ENCODE results near the gene CFAP251.

Gene CFAP251

GRCh38 chr12:121966959-121967358, 48.6 kb downstream of the CFAP251 start:
- Histone ChIP-seq H3K79me1 (ENCODE audit: low read length) (no peaks in the 10 kb centered on the region), H4K8ac (ENCODE audit: low read depth, low read length) (no peak overlapping the region)
- WGBS (ENCODE audit: extremely low coverage, insufficient coverage, low lambda C conversion rate) = no CpG with 5 or more reads among the region's 5 CpGs

GRCh38 chr12:121968876-121969275, 50.5 kb downstream of the CFAP251 start:
- Histone ChIP-seq H3K56ac (ENCODE audit: low read length) (no peak overlapping the region), H3K4ac (ENCODE audit: low read depth, low read length) (no peak overlapping the region), H2AK5ac (ENCODE audit: low read length) (no peak overlapping the region), H3K4me2 (ENCODE audit: low read length) (no peak overlapping the region), H3K27me3 (ENCODE audit: insufficient read depth, low read length, poor library complexity) (no peaks in the 10 kb centered on the region), H3K27ac (ENCODE audit: low read depth, low read length) (no peak overlapping the region), H2BK120ac (ENCODE audit: low read depth, low read length) (no peak overlapping the region), H4K8ac (ENCODE audit: low read depth, low read length) (no peak overlapping the region), H2BK5ac (ENCODE audit: low read length) (no peak overlapping the region), H4K5ac (ENCODE audit: low read length) (no peak overlapping the region), H3K4me1 (ENCODE audit: control insufficient read depth, low read depth, low read length) (no peaks in the 10 kb centered on the region), H3K4me3 (ENCODE audit: low read length) (no peak overlapping the region), H3K9ac (ENCODE audit: low read length) (no peak overlapping the region), H3K79me2 (ENCODE audit: control insufficient read depth, insufficient read depth, low read length) (no peaks in the 10 kb centered on the region), H3K36me3 (ENCODE audit: control insufficient read depth, insufficient read depth, low read length) (no peaks in the 10 kb centered on the region), H3K79me1 (ENCODE audit: low read length) (no peaks in the 10 kb centered on the region), H3K23ac (ENCODE audit: low read length) (no peak overlapping the region), H3K18ac (ENCODE audit: low read length) (no peak overlapping the region), H2BK15ac (replicated peaks; ENCODE audit: low read depth) (no peak overlapping the region)
- no CpG with 5 or more reads among the region's 10 CpGs for WGBS (ENCODE audit: extremely low coverage, insufficient coverage, low lambda C conversion rate)
- DNase-seq = no peak

More at GRCh38 chr12:121966959-121967358, 48.6 kb downstream of the CFAP251 start:
- H3K4ac ChIP-seq (ENCODE audit: low read depth, low read length) = no peak overlapping the region
- H2AK5ac ChIP-seq (ENCODE audit: low read length) = no peak overlapping the region
- H3K4me3 ChIP-seq (ENCODE audit: low read length) = no peak overlapping the region
- no peak overlapping the region for H2BK120ac ChIP-seq (ENCODE audit: low read depth, low read length)
- H2BK15ac ChIP-seq (replicated peaks; ENCODE audit: low read depth) = no peak overlapping the region
- no peaks in the 10 kb centered on the region for H3K79me2 ChIP-seq (ENCODE audit: control insufficient read depth, insufficient read depth, low read length)
- H4K5ac ChIP-seq (ENCODE audit: low read length) = no peak overlapping the region
- no peak overlapping the region for H3K23ac ChIP-seq (ENCODE audit: low read length)
- H3K27me3 ChIP-seq (ENCODE audit: insufficient read depth, low read length, poor library complexity) = no peaks in the 10 kb centered on the region
- no peak overlapping the region for H2BK5ac ChIP-seq (ENCODE audit: low read length)
- no peak overlapping the region for H3K56ac ChIP-seq (ENCODE audit: low read length)
- H3K9ac ChIP-seq (ENCODE audit: low read length) = no peak overlapping the region
- H3K4me1 ChIP-seq (ENCODE audit: control insufficient read depth, low read depth, low read length) = no peaks in the 10 kb centered on the region
- H3K36me3 ChIP-seq (ENCODE audit: control insufficient read depth, insufficient read depth, low read length) = no peaks in the 10 kb centered on the region
- no peak overlapping the region for H3K4me2 ChIP-seq (ENCODE audit: low read length)
- DNase-seq = no peak
- no peak overlapping the region for H3K18ac ChIP-seq (ENCODE audit: low read length)
- no peak overlapping the region for H3K27ac ChIP-seq (ENCODE audit: low read depth, low read length)

- H3K79me1 ChIP-seq (ENCODE audit: low read length) = no peaks in the 10 kb centered on the region
- H3K23ac ChIP-seq (ENCODE audit: low read length) = no peak overlapping the region
- H3K4me3 ChIP-seq (ENCODE audit: low read length) = no peak overlapping the region
- no peak overlapping the region for H4K8ac ChIP-seq (ENCODE audit: low read depth, low read length)
- no peaks in the 10 kb centered on the region for H3K79me2 ChIP-seq (ENCODE audit: control insufficient read depth, insufficient read depth, low read length)
- H3K4me2 ChIP-seq (ENCODE audit: low read length) = no peak overlapping the region
- H2BK5ac ChIP-seq (ENCODE audit: low read length) = no peak overlapping the region
- no peak for DNase-seq
- H3K18ac ChIP-seq (ENCODE audit: low read length) = no peak overlapping the region
- H3K36me3 ChIP-seq (ENCODE audit: control insufficient read depth, insufficient read depth, low read length) = no peaks in the 10 kb centered on the region
- H2BK120ac ChIP-seq (ENCODE audit: low read depth, low read length) = no peak overlapping the region
- H3K56ac ChIP-seq (ENCODE audit: low read length) = no peak overlapping the region
- no peak overlapping the region for H3K9ac ChIP-seq (ENCODE audit: low read length)
- H3K27ac ChIP-seq (ENCODE audit: low read depth, low read length) = no peak overlapping the region
- H4K5ac ChIP-seq (ENCODE audit: low read length) = no peak overlapping the region
- WGBS (ENCODE audit: extremely low coverage, insufficient coverage, low lambda C conversion rate) = no CpG with 5 or more reads among the region's 4 CpGs
- no peaks in the 10 kb centered on the region for H3K27me3 ChIP-seq (ENCODE audit: insufficient read depth, low read length, poor library complexity)
- no peaks in the 10 kb centered on the region for H3K4me1 ChIP-seq (ENCODE audit: control insufficient read depth, low read depth, low read length)
- H3K4ac ChIP-seq (ENCODE audit: low read depth, low read length) = no peak overlapping the region
- H2BK15ac ChIP-seq (replicated peaks; ENCODE audit: low read depth) = no peak overlapping the region
- H2AK5ac ChIP-seq (ENCODE audit: low read length) = no peak overlapping the region
Measured at GRCh38 chr12:121969726-121970125, 51.3 kb downstream of the CFAP251 start.

GRCh38 chr12:121970581-121971300, 52.3 kb downstream of the CFAP251 start:
- Histone ChIP-seq H3K36me3 (ENCODE audit: control insufficient read depth, insufficient read depth, low read length) (no peaks in the 10 kb centered on the region), H3K79me1 (ENCODE audit: low read length) (no peaks in the 10 kb centered on the region), H3K56ac (ENCODE audit: low read length) (no peak overlapping the region), H3K79me2 (ENCODE audit: control insufficient read depth, insufficient read depth, low read length) (no peaks in the 10 kb centered on the region), H3K4me3 (ENCODE audit: low read length) (no peak overlapping the region), H3K23ac (ENCODE audit: low read length) (no peak overlapping the region), H3K4me1 (ENCODE audit: control insufficient read depth, low read depth, low read length) (no peaks in the 10 kb centered on the region), H3K27me3 (ENCODE audit: insufficient read depth, low read length, poor library complexity) (no peaks in the 10 kb centered on the region), H2AK5ac (ENCODE audit: low read length) (no peak overlapping the region), H3K4me2 (ENCODE audit: low read length) (no peak overlapping the region), H3K9ac (ENCODE audit: low read length) (no peak overlapping the region), H3K4ac (ENCODE audit: low read depth, low read length) (no peak overlapping the region), H3K18ac (ENCODE audit: low read length) (no peak overlapping the region), H2BK15ac (replicated peaks; ENCODE audit: low read depth) (no peak overlapping the region), H3K27ac (ENCODE audit: low read depth, low read length) (no peak overlapping the region), H2BK120ac (ENCODE audit: low read depth, low read length) (no peak overlapping the region), H4K8ac (ENCODE audit: low read depth, low read length) (no peak overlapping the region), H4K5ac (ENCODE audit: low read length) (no peak overlapping the region), H2BK5ac (ENCODE audit: low read length) (no peak overlapping the region)
- WGBS (ENCODE audit: extremely low coverage, insufficient coverage, low lambda C conversion rate) = no CpG with 5 or more reads among the region's 6 CpGs
- DNase-seq = no peak

- no peak overlapping the region for H3K4me3 ChIP-seq (ENCODE audit: low read length)
- no peaks in the 10 kb centered on the region for H3K4me1 ChIP-seq (ENCODE audit: control insufficient read depth, low read depth, low read length)
- H3K4ac ChIP-seq (ENCODE audit: low read depth, low read length) = no peak overlapping the region
- no peak for DNase-seq
- no peaks in the 10 kb centered on the region for H3K79me1 ChIP-seq (ENCODE audit: low read length)
- no peak overlapping the region for H2BK15ac ChIP-seq (replicated peaks; ENCODE audit: low read depth)
- H3K36me3 ChIP-seq (ENCODE audit: control insufficient read depth, insufficient read depth, low read length) = no peaks in the 10 kb centered on the region
- no peak overlapping the region for H3K4me2 ChIP-seq (ENCODE audit: low read length)
- H4K8ac ChIP-seq (ENCODE audit: low read depth, low read length) = no peak overlapping the region
- no peak overlapping the region for H2BK120ac ChIP-seq (ENCODE audit: low read depth, low read length)
- no peaks in the 10 kb centered on the region for H3K27me3 ChIP-seq (ENCODE audit: insufficient read depth, low read length, poor library complexity)
- no peak overlapping the region for H4K5ac ChIP-seq (ENCODE audit: low read length)
- H3K18ac ChIP-seq (ENCODE audit: low read length) = no peak overlapping the region
- no peak overlapping the region for H3K23ac ChIP-seq (ENCODE audit: low read length)
- H3K9ac ChIP-seq (ENCODE audit: low read length) = no peak overlapping the region
- no peak overlapping the region for H2AK5ac ChIP-seq (ENCODE audit: low read length)
- H2BK5ac ChIP-seq (ENCODE audit: low read length) = no peak overlapping the region
- no CpG with 5 or more reads among the region's 13 CpGs for WGBS (ENCODE audit: extremely low coverage, insufficient coverage, low lambda C conversion rate)
- H3K56ac ChIP-seq (ENCODE audit: low read length) = no peak overlapping the region
- no peaks in the 10 kb centered on the region for H3K79me2 ChIP-seq (ENCODE audit: control insufficient read depth, insufficient read depth, low read length)
- no peak overlapping the region for H3K27ac ChIP-seq (ENCODE audit: low read depth, low read length)
Measured at GRCh38 chr12:121974026-121974985, 55.9 kb downstream of the CFAP251 start.

Measured in mesendoderm (in vitro differentiated cells).